SK-N-DZ (cell line): Measurements from ENCODE around the gene RALGPS1.

Source experiments
- DNase-seq: peaks from one replicate; pipeline ENCODE4 v3.0.0-alpha.2; 2015; ENCODE audit warnings: low spot score

RALGPS1 gene

GRCh38 chr9:126904586-126904985 lies 10.0 kb upstream of the RALGPS1 start:
- DNase-seq, result no peak

- DNase-seq, result no peak
Measured at GRCh38 chr9:126906091-126906490, 8.5 kb upstream of the RALGPS1 start.

DNA sequence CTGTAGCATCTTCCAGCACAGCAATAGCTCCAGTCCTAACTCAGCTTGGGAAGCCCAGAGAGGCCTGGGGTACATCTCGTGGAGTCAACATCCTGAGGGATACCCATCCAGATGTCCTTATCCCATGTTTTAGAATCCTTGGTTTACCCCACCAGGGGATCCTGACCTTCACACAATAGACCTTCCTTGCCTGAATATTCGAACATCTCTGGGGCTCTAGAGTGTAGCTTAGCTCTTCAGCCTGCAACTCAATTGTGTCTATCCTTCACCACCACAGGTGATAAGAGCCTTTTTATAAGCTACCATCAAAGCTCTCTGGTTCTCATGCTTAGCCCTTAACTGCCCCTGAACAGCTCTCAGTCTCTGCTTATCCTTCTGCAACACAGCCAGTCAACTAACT lies 7.5 kb upstream of the RALGPS1 start:
- DNase-seq, result no peak

GRCh38 chr9:126915281-126915816 lies 767 bp downstream of the RALGPS1 start:
- no peak for DNase-seq

- DNase-seq, result no peak
Measured at GRCh38 chr9:126915846-126916543, 1.4 kb downstream of the RALGPS1 start.

DNA sequence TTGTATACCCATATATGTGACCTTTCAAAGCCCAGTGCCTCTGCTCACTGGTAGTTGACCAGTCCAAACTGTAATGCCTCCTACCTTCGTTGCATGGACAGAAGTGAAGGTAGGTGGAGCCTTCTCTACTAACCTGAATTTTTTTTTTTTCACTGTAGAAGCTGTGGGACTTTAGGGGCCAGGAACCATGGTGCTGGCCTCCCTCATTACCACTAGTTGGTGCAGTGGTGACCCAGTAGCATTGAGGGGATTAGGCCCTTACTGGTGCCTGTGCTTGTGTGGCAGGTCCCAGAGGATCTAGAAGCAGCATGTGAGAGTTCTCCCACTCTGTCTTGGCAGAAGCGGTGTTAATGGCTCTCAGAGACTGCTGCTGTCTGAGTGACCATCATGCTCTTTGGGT lies 2.3 kb downstream of the RALGPS1 start:
- no peak for DNase-seq

- DNase-seq, result no peak
Measured at GRCh38 chr9:126919193-126919592, 4.6 kb downstream of the RALGPS1 start.

- no peak for DNase-seq
Measured at GRCh38 chr9:126925876-126926275, 11.3 kb downstream of the RALGPS1 start.

DNA sequence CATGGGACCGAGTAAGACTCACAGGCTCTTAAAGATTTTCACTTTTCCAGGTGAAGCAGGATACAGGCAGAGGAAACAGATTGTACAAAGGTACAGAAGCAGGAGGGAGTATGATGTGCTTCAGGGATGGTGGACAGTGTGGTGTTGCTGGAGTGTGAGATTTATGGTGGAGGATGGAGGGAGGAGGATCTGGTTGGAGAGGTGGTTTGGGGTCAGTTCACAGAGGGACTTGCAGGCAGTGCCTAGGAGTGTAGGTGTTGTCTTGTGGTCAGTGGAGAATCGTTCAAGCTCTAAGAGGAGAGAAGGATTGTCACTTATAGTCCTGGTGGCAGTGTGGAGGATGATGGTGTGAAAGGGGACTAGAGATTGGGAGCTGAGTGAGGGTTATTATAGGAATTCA lies 11.8 kb downstream of the RALGPS1 start:
- DNase-seq, result no peak

DNA sequence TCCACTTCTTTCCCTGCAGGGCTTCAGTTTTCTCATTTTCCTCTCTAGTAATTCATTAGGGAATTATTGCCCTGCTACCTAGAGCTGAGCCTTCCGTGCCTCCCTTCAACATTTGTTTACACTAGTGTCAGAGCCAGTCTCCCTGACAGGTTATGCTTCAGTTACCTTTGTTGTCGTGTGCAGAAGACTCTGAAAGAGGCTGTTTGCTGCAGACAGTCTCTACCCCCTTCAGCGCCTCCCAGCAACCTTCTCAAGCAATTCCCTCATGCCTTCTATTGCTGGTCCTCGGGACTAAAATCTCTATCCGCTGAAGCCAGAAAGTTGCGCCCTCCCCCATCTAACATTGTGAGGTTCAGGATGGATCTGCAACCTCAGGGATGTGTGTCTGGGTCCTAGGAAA lies 12.8 kb downstream of the RALGPS1 start:
- no peak for DNase-seq

GRCh38 chr9:126932871-126933321 lies 18.3 kb downstream of the RALGPS1 start:
- DNase-seq, result no peak

GRCh38 chr9:126933334-126933980 lies 18.9 kb downstream of the RALGPS1 start:
- no peak for DNase-seq

DNA sequence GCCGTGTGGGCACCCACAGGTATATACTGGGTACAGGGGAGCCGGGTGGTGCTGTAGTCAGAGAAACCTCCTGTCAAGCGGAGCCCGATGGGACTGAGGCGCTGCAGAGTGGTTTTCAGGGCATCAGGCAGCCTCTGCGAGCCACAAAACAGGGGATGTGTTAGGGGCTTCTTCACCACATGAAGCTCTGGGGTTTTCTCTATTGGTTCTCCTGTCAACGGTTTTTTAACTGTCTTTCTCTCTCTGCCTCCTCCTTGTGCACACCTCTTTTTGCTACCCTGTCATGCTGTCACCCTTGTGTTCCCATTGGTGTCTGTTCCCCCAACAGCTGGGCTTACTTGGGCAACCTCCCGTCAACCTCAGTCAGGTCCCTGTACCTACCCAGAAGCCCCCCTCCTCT lies 19.9 kb downstream of the RALGPS1 start:
- no peak for DNase-seq

DNA sequence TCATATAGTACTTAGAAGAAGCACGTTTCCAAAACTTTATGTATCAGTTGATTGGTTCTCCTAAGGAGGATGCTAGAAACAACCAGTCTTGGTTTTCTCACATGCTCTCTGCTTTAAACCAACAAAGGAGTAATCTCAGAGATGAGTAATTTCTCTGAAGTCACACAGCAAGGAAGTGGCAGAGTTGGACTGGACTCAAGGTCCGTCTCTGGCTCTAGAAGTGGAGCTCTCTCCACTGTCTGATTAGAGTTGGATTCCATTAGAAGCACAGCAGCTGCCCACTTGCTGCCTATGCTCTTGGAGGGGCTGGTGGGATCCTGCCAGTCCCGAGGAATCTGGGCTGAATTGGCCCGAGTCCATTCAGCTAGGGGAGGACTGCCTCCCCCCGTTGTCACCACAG lies 21.0 kb downstream of the RALGPS1 start:
- no peak for DNase-seq

DNA sequence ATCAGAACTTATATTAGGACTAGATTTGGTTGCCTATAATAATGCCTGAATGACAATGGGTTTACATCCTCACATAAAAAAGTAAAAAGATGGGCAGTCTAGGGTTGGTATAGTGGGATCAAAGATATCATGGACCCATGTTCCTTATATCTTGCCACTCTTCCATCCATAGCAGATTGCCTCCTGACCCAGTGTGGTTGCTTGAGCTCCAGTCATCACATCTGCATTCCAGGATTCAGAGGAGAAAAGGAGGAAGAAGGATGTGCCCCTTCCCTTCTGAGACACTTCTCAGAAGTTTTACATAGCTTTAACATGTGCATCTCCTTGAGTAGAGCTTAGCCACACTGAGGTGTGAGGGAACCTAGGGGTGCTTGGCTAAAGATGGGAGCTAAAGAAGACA lies 22.9 kb downstream of the RALGPS1 start:
- no peak for DNase-seq

GRCh38 chr9:126938327-126938726 lies 23.7 kb downstream of the RALGPS1 start:
- no peak for DNase-seq

- DNase-seq, result no peak
Measured at GRCh38 chr9:126939821-126940221, 25.2 kb downstream of the RALGPS1 start.

- no peak for DNase-seq
Measured at GRCh38 chr9:126942399-126942798, 27.8 kb downstream of the RALGPS1 start.

- no peak for DNase-seq
Measured at GRCh38 chr9:126945682-126946081, 31.1 kb downstream of the RALGPS1 start.

GRCh38 chr9:126947529-126947928 lies 32.9 kb downstream of the RALGPS1 start:
- DNase-seq, result no peak

- no peak for DNase-seq
Measured at GRCh38 chr9:126952205-126952977, 37.8 kb downstream of the RALGPS1 start.

DNA sequence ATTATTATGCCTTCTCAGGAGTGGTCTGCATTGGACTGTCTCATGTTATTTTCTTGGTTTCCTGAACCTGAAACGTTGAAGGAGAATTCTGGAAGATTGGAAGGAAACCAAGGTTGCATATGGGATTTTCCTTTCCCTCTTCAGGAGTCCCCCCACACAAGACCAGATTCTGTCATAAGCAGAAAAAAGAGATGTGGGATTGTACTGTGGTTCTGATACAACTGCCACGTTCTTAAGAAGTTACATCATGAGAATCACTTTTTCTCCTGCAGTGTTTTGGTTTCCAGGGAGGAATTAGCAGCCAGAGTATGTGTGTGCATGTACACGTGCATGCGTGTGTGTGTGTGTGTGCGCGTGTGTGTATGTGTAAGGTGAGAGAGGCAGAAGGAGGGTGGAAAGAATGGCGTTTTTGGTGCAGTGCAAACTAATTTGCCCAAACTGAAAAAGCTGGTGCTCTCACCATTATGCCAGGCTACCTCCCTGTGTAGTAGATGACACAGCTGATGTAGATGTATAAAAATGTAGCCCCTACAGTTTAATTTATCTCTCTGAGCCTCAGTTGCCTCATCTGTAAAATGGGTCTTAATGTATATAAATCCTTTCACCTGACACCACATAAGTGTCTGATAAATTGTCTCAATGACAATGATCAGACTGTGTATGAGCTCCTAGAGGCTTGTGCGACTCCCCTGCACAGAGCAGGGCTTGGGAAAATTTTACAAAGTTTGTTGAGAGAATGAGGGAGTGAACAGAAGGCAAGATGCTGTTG lies 38.6 kb downstream of the RALGPS1 start:
- DNase-seq, result no peak
